ENCODE measurements around the gene VCL. TPM values are rescaled to one million over a fixed set of nuclear protein-coding genes. Genes with fewer than 3 reads are reported as not detected.

Gene VCL
- polyA plus RNA-seq, 1 of the 3 experiments (the other 2 are of a cell fraction), result 147 TPM

GRCh38 chr10:74008212-74008731 is 10.4 kb downstream of the VCL start:
- DNase-seq, result peak; percentile 24
- peaks cover 97% of the 10 kb centered on the region for H3K79me2 ChIP-seq (ENCODE audit: insufficient read depth)
- H3K27ac ChIP-seq (ENCODE audit: low read depth in 2 of 2, low read length in 1 of 2), result peak overlapping the region; percentile 86 to 93
- H3K9me2 ChIP-seq, result no peaks in the 10 kb centered on the region
- no peak overlapping the region for H2AFZ ChIP-seq (ENCODE audit: low read depth)
- H3K4me3 ChIP-seq (ENCODE audit: low read depth in 2 of 2, low read length in 1 of 2), result peak overlapping the region in 1 of 2 experiments; percentile 16; a peak in 1 of 4 replicates
- H3K4me2 ChIP-seq, result peak overlapping the region; percentile 58
- CTCF ChIA-PET, result interaction anchor here (1.2 kb wide), 1 partner anchor 9 kb away, joined by 6 read pairs; no protein-coding TSS in a partner anchor
- H3K9me3 ChIP-seq, result no peaks in the 10 kb centered on the region
- H3K4me1 ChIP-seq (ENCODE audit: control insufficient read depth in 1 of 2, insufficient read depth in 2 of 2, low read depth in 1 of 2, low read length in 1 of 2), result peaks cover 3 to 80% of the 10 kb centered on the region in 2 experiments
- no peaks in the 10 kb centered on the region for H3K27me3 ChIP-seq (ENCODE audit: insufficient read depth)
- H3K9ac ChIP-seq, result peak overlapping the region; percentile 33; the same call in 1 of the 2 replicates
- TF ChIP-seq USF1 (IDR thresholded peaks at IDR 0.05; ENCODE audit: borderline replicate concordance, low read depth), result no peak
- TF ChIP-seq PBX3 (IDR thresholded peaks at IDR 0.05), result peak; percentile 82
- TF ChIP-seq JUND (IDR thresholded peaks at IDR 0.05), result peak; percentile 66
- TF ChIP-seq POLR2AphosphoS5 (IDR thresholded peaks at IDR 0.05; ENCODE audit: low read depth, low read length), result peak; percentile 79; the same call in 1 of the 2 replicates
- TF ChIP-seq FOXM1 (IDR thresholded peaks at IDR 0.05; ENCODE audit: low read depth), result peak; percentile 37; the same call in 1 of the 2 replicates
- TF ChIP-seq GATA2 (CRISPR knock-in tag; IDR thresholded peaks at IDR 0.05), result peak; percentile 24; the same call in 1 of the 2 replicates
- TF ChIP-seq YY1 (IDR thresholded peaks at IDR 0.05; ENCODE audit: low read depth), result 0 out of 2 replicates have a peak, but pooled peaks have one; percentile 9
- peak; percentile 44 to 81; a peak in 2 of 4 replicates for TF ChIP-seq EP300 (IDR thresholded peaks at IDR 0.05; ENCODE audit: borderline replicate concordance in 1 of 2, low read depth in 1 of 2, low read length in 1 of 2)
- TF ChIP-seq MXI1 (IDR thresholded peaks at IDR 0.05; ENCODE audit: low read depth, low read length), result no peak
- no peak for TF ChIP-seq NRF1 (IDR thresholded peaks at IDR 0.05; ENCODE audit: low read depth, low read length)
- TF ChIP-seq FOSL2 (IDR thresholded peaks at IDR 0.05; ENCODE audit: borderline replicate concordance, low read depth), result peak; percentile 85
- TF ChIP-seq MAX (IDR thresholded peaks at IDR 0.05; ENCODE audit: low read depth), result peak; percentile 30; the same call in 1 of the 2 replicates
- no peak for TF ChIP-seq SMC3 (IDR thresholded peaks at IDR 0.05; ENCODE audit: low read depth, low read length)
- peak; percentile 64; the same call in 1 of the 2 replicates for TF ChIP-seq NFIC (IDR thresholded peaks at IDR 0.05; ENCODE audit: borderline replicate concordance)
- TF ChIP-seq SIN3A (IDR thresholded peaks at IDR 0.05; ENCODE audit: borderline replicate concordance, low read depth, low read length), result no peak
- no peak for TF ChIP-seq USF2 (IDR thresholded peaks at IDR 0.05; ENCODE audit: borderline replicate concordance, low read depth, low read length)
- peak; percentile 98 for TF ChIP-seq TCF12 (IDR thresholded peaks at IDR 0.05)
- TF ChIP-seq MEF2A (IDR thresholded peaks at IDR 0.05; ENCODE audit: borderline replicate concordance, low read depth), result peak; percentile 97
- TF ChIP-seq TEAD4 (IDR thresholded peaks at IDR 0.05; ENCODE audit: borderline replicate concordance, insufficient read depth), result peak; percentile 82
- TF ChIP-seq RFX5 (IDR thresholded peaks at IDR 0.05; ENCODE audit: low read length), result no peak
- TF ChIP-seq FOXJ3 (CRISPR knock-in tag; IDR thresholded peaks at IDR 0.05), result no peak
- no peak for TF ChIP-seq GABPA (IDR thresholded peaks at IDR 0.05; ENCODE audit: low read depth)
- no peak for TF ChIP-seq EZH2phosphoT487 (IDR thresholded peaks at IDR 0.05; ENCODE audit: borderline replicate concordance, low read depth)
- TF ChIP-seq RXRA (IDR thresholded peaks at IDR 0.05; ENCODE audit: borderline replicate concordance, low read depth), result peak; percentile 40; the same call in 1 of the 2 replicates
- peaks cover 0 to 23% of the 10 kb centered on the region in 2 experiments for H3K36me3 ChIP-seq (replicated peaks in 1 of 2; ENCODE audit: control insufficient read depth in 1 of 2, insufficient read depth in 2 of 2, low read length in 1 of 2)
- WGBS (ENCODE audit: low lambda C conversion rate), result 13% methylated on average over 3 of the region's 3 CpGs
- POLR2A ChIA-PET, result no interaction called here
- H3F3A ChIP-seq (replicated peaks; ENCODE audit: insufficient read depth), result peaks cover 88% of the 10 kb centered on the region
- peaks cover 89% of the 10 kb centered on the region for H4K20me1 ChIP-seq (ENCODE audit: insufficient read depth)

Data from SK-N-SH (cell line).